ENCODE results near the gene EHD2.

- peak; percentile 52 to 82 for TF ChIP-seq POLR2A (IDR thresholded peaks at IDR 0.05)
- no peak for TF ChIP-seq CTCF (IDR thresholded peaks at IDR 0.05)
These were observed 65.1 kb downstream of the EHD2 start, which contains the start of gene SELENOW for GRCh38 chr19:47778049-47778953.
